ENCODE results near the gene PODNL1.
A peak's percentile ranks its signal among the peaks of the same experiment; 100 is the strongest.

Gene PODNL1

DNA sequence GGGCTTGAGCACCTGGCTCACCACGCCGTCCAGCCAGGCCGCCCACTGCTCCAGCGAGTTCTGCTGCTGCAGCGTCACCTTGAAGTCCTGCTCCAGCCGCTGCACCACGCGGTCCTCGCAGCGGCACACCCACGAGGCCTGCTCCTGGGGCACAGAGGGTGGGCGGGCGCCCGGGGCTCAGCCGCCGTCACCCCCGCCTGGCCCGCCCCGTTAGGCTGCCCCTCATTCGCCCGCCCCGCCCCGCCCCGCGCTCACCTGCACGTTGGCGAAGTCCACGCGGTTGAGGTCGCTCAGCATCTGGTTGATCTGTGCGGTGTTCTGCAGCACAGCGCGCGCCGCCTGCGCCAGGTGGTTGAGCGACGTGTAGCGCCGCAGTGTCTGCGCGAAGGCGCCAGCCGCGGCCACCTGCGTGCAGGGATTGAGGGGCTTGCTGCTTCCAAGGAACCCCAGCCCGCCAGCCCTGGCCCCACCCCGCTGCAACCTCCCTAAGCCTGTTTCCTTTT, 25.4 kb upstream of the PODNL1 start:
- no peak overlapping the region for H2BK120ac ChIP-seq (ENCODE audit: low read depth, low read length)

DNA sequence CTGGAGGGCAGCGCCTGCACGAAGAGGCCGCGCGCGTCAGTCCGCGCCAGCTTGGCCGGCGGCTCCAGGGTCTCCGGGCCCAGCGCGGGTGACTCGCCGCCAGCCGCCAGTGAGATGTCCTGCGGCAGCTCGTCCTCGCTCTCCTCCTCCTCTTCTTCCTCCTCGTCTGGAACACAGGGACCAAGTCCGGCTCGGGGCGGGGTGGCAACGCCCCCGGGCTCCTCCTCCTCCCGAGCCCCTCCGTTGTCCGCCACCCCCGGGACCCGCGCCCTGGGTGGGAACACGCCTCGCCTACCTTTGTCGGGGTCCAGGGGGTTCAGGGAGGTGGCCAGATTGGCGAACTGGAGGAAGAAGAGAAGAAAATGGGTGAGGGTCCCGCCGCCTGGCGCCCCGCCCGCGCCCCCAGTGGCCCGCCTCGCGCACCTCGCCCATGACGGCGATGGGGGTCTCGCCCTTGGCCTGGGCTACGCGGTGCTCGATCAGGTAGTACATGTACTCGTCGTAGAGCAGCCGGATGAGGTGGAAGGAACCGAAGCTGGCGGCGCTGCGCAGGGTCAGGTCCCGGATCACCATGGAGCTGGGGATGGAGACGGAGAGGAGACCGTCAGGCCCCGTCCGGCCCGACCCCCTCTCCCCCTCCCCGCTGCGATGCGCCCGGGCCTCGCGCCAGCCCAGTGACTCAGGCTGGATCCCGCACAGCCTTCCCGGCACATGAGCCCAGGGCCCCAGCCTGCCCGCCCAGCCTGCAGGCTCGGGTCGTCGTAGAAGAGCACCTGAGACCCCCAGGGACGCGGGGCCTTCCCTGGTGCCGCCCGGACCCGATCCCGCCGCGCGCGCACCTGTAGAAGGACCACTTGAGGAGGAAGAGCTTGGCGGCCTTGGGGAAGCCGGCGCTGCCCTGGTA, 24.7 kb upstream of the PODNL1 start:
- Histone ChIP-seq H2BK5ac (ENCODE audit: low read length) (no peak overlapping the region), H2BK15ac (replicated peaks; ENCODE audit: low read depth) (no peak overlapping the region), H2BK120ac (ENCODE audit: low read depth, low read length) (no peak overlapping the region), H3K4me1 (ENCODE audit: control insufficient read depth, low read depth, low read length) (no peaks in the 10 kb centered on the region), H3K18ac (ENCODE audit: low read length) (no peak overlapping the region), H3K56ac (ENCODE audit: low read length) (peak overlapping the region; percentile 60), H3K4ac (ENCODE audit: low read depth, low read length) (no peak overlapping the region), H3K4me2 (ENCODE audit: low read length) (peak overlapping the region; percentile 44), H3K36me3 (ENCODE audit: control insufficient read depth, insufficient read depth, low read length) (peaks cover 6% of the 10 kb centered on the region), H3K9ac (ENCODE audit: low read length) (peak overlapping the region; percentile 42), H4K5ac (ENCODE audit: low read length) (no peak overlapping the region), H3K27me3 (ENCODE audit: insufficient read depth, low read length, poor library complexity) (no peaks in the 10 kb centered on the region), H3K79me1 (ENCODE audit: low read length) (no peaks in the 10 kb centered on the region), H2AK5ac (ENCODE audit: low read length) (no peak overlapping the region), H3K79me2 (ENCODE audit: control insufficient read depth, insufficient read depth, low read length) (no peaks in the 10 kb centered on the region), H4K8ac (ENCODE audit: low read depth, low read length) (no peak overlapping the region), H3K23ac (ENCODE audit: low read length) (peak overlapping the region; percentile 66), H3K4me3 (ENCODE audit: low read length) (no peak overlapping the region), H3K27ac (ENCODE audit: low read depth, low read length) (no peak overlapping the region)
- DNase-seq = peak; percentile 30
- WGBS (ENCODE audit: extremely low coverage, insufficient coverage, low lambda C conversion rate) = no CpG with 5 or more reads among the region's 89 CpGs

More for the DNA sequence above, 25.4 kb upstream of the PODNL1 start:
- H2AK5ac ChIP-seq (ENCODE audit: low read length) = no peak overlapping the region
- H3K27me3 ChIP-seq (ENCODE audit: insufficient read depth, low read length, poor library complexity) = no peaks in the 10 kb centered on the region
- no peak overlapping the region for H2BK5ac ChIP-seq (ENCODE audit: low read length)
- no peak overlapping the region for H3K4me2 ChIP-seq (ENCODE audit: low read length)
- peaks cover 5% of the 10 kb centered on the region for H3K36me3 ChIP-seq (ENCODE audit: control insufficient read depth, insufficient read depth, low read length)
- H3K79me1 ChIP-seq (ENCODE audit: low read length) = no peaks in the 10 kb centered on the region
- DNase-seq = no peak
- WGBS (ENCODE audit: extremely low coverage, insufficient coverage, low lambda C conversion rate) = no CpG with 5 or more reads among the region's 48 CpGs
- no peak overlapping the region for H3K18ac ChIP-seq (ENCODE audit: low read length)
- no peak overlapping the region for H3K9ac ChIP-seq (ENCODE audit: low read length)
- no peak overlapping the region for H3K23ac ChIP-seq (ENCODE audit: low read length)
- H3K4me1 ChIP-seq (ENCODE audit: control insufficient read depth, low read depth, low read length) = no peaks in the 10 kb centered on the region
- no peak overlapping the region for H2BK15ac ChIP-seq (replicated peaks; ENCODE audit: low read depth)
- H4K8ac ChIP-seq (ENCODE audit: low read depth, low read length) = no peak overlapping the region
- H3K4me3 ChIP-seq (ENCODE audit: low read length) = no peak overlapping the region
- H4K5ac ChIP-seq (ENCODE audit: low read length) = no peak overlapping the region
- H3K4ac ChIP-seq (ENCODE audit: low read depth, low read length) = no peak overlapping the region
- no peaks in the 10 kb centered on the region for H3K79me2 ChIP-seq (ENCODE audit: control insufficient read depth, insufficient read depth, low read length)
- H3K27ac ChIP-seq (ENCODE audit: low read depth, low read length) = no peak overlapping the region
- H3K56ac ChIP-seq (ENCODE audit: low read length) = peak overlapping the region; percentile 56

DNA sequence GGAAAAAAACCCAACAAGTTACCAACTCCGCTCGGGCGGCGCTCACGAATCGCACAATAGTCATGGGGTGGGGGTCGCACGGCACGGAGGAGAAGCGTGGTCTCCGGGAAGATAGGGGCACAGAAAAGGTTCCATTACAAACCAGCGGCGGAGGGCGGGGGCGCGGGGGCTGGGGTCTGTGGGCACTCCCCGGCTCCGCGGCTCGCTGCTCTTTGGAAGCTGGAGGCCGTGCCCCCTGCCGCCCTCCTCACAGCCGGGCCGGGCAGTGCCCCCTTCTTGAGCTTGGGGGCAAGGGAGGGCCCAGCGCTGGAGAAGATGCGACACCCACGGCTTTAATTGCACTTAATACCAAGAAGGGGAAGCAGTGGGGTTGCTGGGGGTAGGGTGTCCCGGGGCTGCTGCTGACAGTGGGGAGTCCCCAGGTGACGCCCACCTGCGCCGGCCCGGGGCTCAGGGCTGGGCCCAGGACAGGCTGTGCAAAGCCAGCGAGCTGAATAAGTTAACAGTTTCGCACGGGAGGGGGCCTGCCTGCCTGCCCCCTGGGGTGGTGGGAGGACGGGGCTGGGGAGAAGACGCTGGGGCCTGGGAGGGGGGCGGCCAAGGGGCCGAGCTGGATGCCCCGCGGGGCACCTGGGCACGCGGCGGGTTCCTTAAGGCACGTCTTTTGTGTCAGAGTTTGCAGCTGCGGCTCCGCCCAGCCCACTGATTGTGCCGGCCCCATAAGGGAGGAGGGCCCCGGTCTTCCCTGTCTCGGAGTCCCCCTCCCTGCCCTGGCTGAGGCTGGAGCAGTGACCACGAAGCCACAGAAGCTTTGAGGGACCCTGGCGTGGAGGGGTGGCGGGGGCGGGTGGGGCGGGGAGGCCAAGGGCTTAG, 23.8 kb upstream of the PODNL1 start:
- Histone ChIP-seq H4K5ac (ENCODE audit: low read length) (no peak overlapping the region), H3K36me3 (ENCODE audit: control insufficient read depth, insufficient read depth, low read length) (peaks cover 4% of the 10 kb centered on the region), H3K79me2 (ENCODE audit: control insufficient read depth, insufficient read depth, low read length) (no peaks in the 10 kb centered on the region), H2BK15ac (replicated peaks; ENCODE audit: low read depth) (no peak overlapping the region), H3K4me1 (ENCODE audit: control insufficient read depth, low read depth, low read length) (no peaks in the 10 kb centered on the region), H3K27me3 (ENCODE audit: insufficient read depth, low read length, poor library complexity) (no peaks in the 10 kb centered on the region), H2AK5ac (ENCODE audit: low read length) (no peak overlapping the region), H3K4ac (ENCODE audit: low read depth, low read length) (no peak overlapping the region), H3K56ac (ENCODE audit: low read length) (peak overlapping the region; percentile 49), H3K79me1 (ENCODE audit: low read length) (no peaks in the 10 kb centered on the region), H4K8ac (ENCODE audit: low read depth, low read length) (no peak overlapping the region), H2BK120ac (ENCODE audit: low read depth, low read length) (no peak overlapping the region), H2BK5ac (ENCODE audit: low read length) (no peak overlapping the region), H3K4me3 (ENCODE audit: low read length) (no peak overlapping the region), H3K27ac (ENCODE audit: low read depth, low read length) (no peak overlapping the region), H3K18ac (ENCODE audit: low read length) (no peak overlapping the region), H3K9ac (ENCODE audit: low read length) (no peak overlapping the region), H3K23ac (ENCODE audit: low read length) (no peak overlapping the region), H3K4me2 (ENCODE audit: low read length) (no peak overlapping the region)
- no CpG with 5 or more reads among the region's 55 CpGs for WGBS (ENCODE audit: extremely low coverage, insufficient coverage, low lambda C conversion rate)
- DNase-seq = peak; percentile 62

DNA sequence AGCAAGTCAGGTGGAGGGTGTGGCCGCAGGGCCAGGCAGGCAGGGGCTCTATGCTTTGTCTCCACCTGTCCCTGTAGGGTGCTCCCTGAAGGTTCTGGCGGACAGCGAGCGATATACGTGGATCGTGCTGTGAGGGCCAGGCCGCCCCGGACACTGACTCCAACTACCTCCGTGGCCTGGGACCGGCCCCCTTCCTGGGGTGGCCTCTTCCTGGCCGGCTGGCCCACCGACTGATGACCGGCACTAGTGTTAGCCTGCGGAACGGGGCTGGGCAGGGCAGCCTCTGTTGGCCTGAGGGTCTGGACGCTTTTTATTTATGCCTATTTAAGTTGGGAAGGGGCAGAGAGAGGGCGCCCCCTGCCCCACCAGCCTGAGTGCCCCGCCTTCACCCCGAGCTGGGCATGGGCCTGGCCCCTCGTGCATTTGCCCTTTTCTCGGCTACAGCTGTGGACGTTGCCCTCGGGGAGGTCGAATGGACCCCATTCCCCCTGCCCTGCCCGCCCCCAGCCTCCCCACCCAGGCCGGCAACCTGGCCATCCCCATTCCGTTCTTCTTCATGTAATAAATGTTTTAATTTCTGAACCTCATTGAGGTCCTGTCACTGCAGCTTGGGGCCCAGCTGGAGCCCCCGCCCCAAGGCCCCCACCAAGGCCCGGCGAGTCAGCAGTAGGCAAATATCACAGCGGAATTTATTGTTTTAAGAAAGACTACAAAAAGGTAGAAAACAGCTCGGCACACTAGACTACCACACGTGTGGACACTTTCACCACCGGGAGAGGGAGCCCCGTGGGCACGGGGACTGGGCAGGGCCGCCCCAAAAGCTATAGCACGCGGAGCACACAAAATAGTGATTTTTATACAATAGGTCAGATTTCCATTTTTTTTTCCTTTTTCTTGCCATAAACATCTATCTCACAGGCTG, 22.9 kb upstream of the PODNL1 start:
- DNase-seq = no peak
- no CpG with 5 or more reads among the region's 39 CpGs for WGBS (ENCODE audit: extremely low coverage, insufficient coverage, low lambda C conversion rate)
- H3K27ac ChIP-seq (ENCODE audit: low read depth, low read length) = no peak overlapping the region
- H2BK120ac ChIP-seq (ENCODE audit: low read depth, low read length) = no peak overlapping the region
- no peak overlapping the region for H3K18ac ChIP-seq (ENCODE audit: low read length)
- no peak overlapping the region for H2BK5ac ChIP-seq (ENCODE audit: low read length)
- H3K56ac ChIP-seq (ENCODE audit: low read length) = no peak overlapping the region
- no peaks in the 10 kb centered on the region for H3K79me1 ChIP-seq (ENCODE audit: low read length)
- peaks cover 4% of the 10 kb centered on the region for H3K36me3 ChIP-seq (ENCODE audit: control insufficient read depth, insufficient read depth, low read length)
- H3K79me2 ChIP-seq (ENCODE audit: control insufficient read depth, insufficient read depth, low read length) = no peaks in the 10 kb centered on the region
- H4K8ac ChIP-seq (ENCODE audit: low read depth, low read length) = no peak overlapping the region
- H3K27me3 ChIP-seq (ENCODE audit: insufficient read depth, low read length, poor library complexity) = no peaks in the 10 kb centered on the region
- H3K4me1 ChIP-seq (ENCODE audit: control insufficient read depth, low read depth, low read length) = no peaks in the 10 kb centered on the region
- no peak overlapping the region for H3K4ac ChIP-seq (ENCODE audit: low read depth, low read length)
- no peak overlapping the region for H2AK5ac ChIP-seq (ENCODE audit: low read length)
- no peak overlapping the region for H3K9ac ChIP-seq (ENCODE audit: low read length)
- no peak overlapping the region for H3K4me3 ChIP-seq (ENCODE audit: low read length)
- no peak overlapping the region for H4K5ac ChIP-seq (ENCODE audit: low read length)
- H3K4me2 ChIP-seq (ENCODE audit: low read length) = no peak overlapping the region
- no peak overlapping the region for H3K23ac ChIP-seq (ENCODE audit: low read length)
- no peak overlapping the region for H2BK15ac ChIP-seq (replicated peaks; ENCODE audit: low read depth)
